PC-3 (cell line): ENCODE data around the gene C1orf210.

Experiments used
- EZH2 ChIP-seq: fragments of 300-600 bp; sonication (generic); IDR thresholded peaks from one replicate; pipeline ENCODE4 v1.6.1; 2017; ENCODE audit warnings: antibody characterized with exemption, mild to moderate bottlenecking, low read length; ENCODE audit not compliant: unreplicated experiment
- EZH2phosphoT487 ChIP-seq: fragments of 300-600 bp; sonication (generic); IDR thresholded peaks from 2 replicates; pipeline ENCODE4 v1.6.1; 2018; ENCODE audit warnings: mild to moderate bottlenecking, antibody characterized with exemption, low read length, borderline replicate concordance
- TF ChIP-seq, protein P1 (sequence below): fragments of 300-600 bp; sonication (generic); conservative IDR thresholded peaks from 2 replicates; pipeline ENCODE4 v1.5.1; 2017; ENCODE audit warnings: antibody characterized with exemption, low read depth, mild to moderate bottlenecking, low read length

DNA sequence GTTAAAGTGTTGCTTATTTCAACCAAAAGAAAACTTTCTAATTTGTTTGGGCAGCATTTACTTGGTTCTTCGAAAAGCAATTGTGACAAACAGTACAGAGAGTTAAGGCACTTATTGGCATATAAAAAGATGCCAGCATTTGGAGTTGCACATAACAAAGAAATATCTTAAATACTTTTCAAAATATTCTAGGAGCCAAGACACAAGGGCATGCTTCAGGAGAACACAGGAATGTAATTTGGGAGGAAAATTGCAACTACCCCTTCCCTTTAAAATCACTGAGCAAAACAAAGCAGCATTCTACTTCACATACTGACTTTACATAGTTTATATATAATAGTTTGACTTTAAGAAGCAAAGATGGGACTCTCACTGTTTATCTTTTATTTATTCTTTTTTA, 10.8 kb upstream of the C1orf210 start:
- TF ChIP-seq, protein P1, sequence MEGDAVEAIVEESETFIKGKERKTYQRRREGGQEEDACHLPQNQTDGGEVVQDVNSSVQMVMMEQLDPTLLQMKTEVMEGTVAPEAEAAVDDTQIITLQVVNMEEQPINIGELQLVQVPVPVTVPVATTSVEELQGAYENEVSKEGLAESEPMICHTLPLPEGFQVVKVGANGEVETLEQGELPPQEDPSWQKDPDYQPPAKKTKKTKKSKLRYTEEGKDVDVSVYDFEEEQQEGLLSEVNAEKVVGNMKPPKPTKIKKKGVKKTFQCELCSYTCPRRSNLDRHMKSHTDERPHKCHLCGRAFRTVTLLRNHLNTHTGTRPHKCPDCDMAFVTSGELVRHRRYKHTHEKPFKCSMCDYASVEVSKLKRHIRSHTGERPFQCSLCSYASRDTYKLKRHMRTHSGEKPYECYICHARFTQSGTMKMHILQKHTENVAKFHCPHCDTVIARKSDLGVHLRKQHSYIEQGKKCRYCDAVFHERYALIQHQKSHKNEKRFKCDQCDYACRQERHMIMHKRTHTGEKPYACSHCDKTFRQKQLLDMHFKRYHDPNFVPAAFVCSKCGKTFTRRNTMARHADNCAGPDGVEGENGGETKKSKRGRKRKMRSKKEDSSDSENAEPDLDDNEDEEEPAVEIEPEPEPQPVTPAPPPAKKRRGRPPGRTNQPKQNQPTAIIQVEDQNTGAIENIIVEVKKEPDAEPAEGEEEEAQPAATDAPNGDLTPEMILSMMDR = no peak
- TF ChIP-seq EZH2phosphoT487 (no peak), EZH2 (no peak)
